SU-DHL-6 (cell line): Measurements from ENCODE around the gene GCN1.

Source experiments
- H2AFZ ChIP-seq: fragments of 200-600 bp; sonication (generic); 2 replicates; pipeline ENCODE4 v1.6.1; 2014; ENCODE audit warnings: low read depth, mild to moderate bottlenecking, moderate library complexity, mixed read lengths, antibody characterized with exemption, low read length; ENCODE audit not compliant: severe bottlenecking
- H3F3A ChIP-seq: fragments of 200-600 bp; shearing (Covaris generic); 2 replicates; pipeline ENCODE4 v1.6.0; 2016; ENCODE audit warnings: antibody characterized with exemption, mild to moderate bottlenecking; ENCODE audit not compliant: insufficient read depth
- H3K27ac ChIP-seq: fragments of 200-600 bp; sonication (generic); 2 replicates; pipeline ENCODE4 v1.5.1; 2016; ENCODE audit warnings: low read depth, mild to moderate bottlenecking, low read length, moderate library complexity, mixed read lengths
- H3K27me3 ChIP-seq: fragments of 200-600 bp; sonication (generic), shearing (Covaris generic); 2 replicates; pipeline ENCODE4 v1.6.0; 2014; ENCODE audit warnings: mild to moderate bottlenecking, low read length
- H3K36me3 ChIP-seq: fragments of 200-600 bp; sonication (generic); 2 replicates; pipeline ENCODE4 v1.6.1; 2014; ENCODE audit warnings: mild to moderate bottlenecking, low read length, mixed read lengths
- H3K4me2 ChIP-seq: fragments of 300-600, 200-600 bp; shearing (Covaris generic), sonication (generic); 2 replicates; pipeline ENCODE4 v1.6.0; 2014; ENCODE audit warnings: low read length, low read depth, mild to moderate bottlenecking; ENCODE audit not compliant: poor library complexity, severe bottlenecking
- H3K4me3 ChIP-seq: fragments of 200-600 bp; sonication (generic); 2 replicates; pipeline ENCODE4 v1.5.1; 2014; ENCODE audit warnings: antibody characterized with exemption, low read length, mild to moderate bottlenecking, mixed read lengths; ENCODE audit not compliant: insufficient read depth, poor library complexity, severe bottlenecking
- H3K79me2 ChIP-seq: fragments of 200-600 bp; sonication (generic); 2 replicates; pipeline ENCODE4 v1.6.1; 2014; ENCODE audit warnings: mild to moderate bottlenecking, low read length, moderate library complexity; ENCODE audit not compliant: insufficient read depth
- H3K9ac ChIP-seq: fragments of 200-600 bp; sonication (generic); 2 replicates; pipeline ENCODE4 v1.7.0; 2014; ENCODE audit warnings: mild to moderate bottlenecking, low read length
- H3K9me2 ChIP-seq: fragments of 200-600 bp; sonication (generic); replicated peaks from 2 replicates; pipeline ENCODE4 v1.6.1; 2014; ENCODE audit warnings: low read length; ENCODE audit not compliant: insufficient read depth
- H3K9me3 ChIP-seq: fragments of 200-600 bp; sonication (generic); 2 replicates; pipeline ENCODE4 v1.6.1; 2014; ENCODE audit warnings: low read length, mixed read lengths; ENCODE audit not compliant: insufficient read depth
- H4K20me1 ChIP-seq: fragments of 200-600 bp; sonication (generic); 2 replicates; pipeline ENCODE4 v1.6.1; 2014; ENCODE audit warnings: low read depth, mild to moderate bottlenecking, antibody characterized with exemption, low read length, moderate library complexity, mixed read lengths
- EZH2phosphoT487 ChIP-seq: fragments of 200-600 bp; sonication (generic), shearing (Covaris generic); conservative IDR thresholded peaks from 2 replicates; pipeline ENCODE4 v1.6.1; 2018; ENCODE audit warnings: mild to moderate bottlenecking, antibody characterized with exemption, low read length, moderate library complexity, mixed read lengths
- TF ChIP-seq, protein P1 (sequence below): fragments of 200-600 bp; sonication (generic); IDR thresholded peaks from one replicate; pipeline ENCODE4 v1.5.1; 2017; ENCODE audit warnings: antibody characterized with exemption, mild to moderate bottlenecking, low read length, moderate library complexity; ENCODE audit not compliant: insufficient read depth, poor library complexity, severe bottlenecking

GCN1 gene

DNA sequence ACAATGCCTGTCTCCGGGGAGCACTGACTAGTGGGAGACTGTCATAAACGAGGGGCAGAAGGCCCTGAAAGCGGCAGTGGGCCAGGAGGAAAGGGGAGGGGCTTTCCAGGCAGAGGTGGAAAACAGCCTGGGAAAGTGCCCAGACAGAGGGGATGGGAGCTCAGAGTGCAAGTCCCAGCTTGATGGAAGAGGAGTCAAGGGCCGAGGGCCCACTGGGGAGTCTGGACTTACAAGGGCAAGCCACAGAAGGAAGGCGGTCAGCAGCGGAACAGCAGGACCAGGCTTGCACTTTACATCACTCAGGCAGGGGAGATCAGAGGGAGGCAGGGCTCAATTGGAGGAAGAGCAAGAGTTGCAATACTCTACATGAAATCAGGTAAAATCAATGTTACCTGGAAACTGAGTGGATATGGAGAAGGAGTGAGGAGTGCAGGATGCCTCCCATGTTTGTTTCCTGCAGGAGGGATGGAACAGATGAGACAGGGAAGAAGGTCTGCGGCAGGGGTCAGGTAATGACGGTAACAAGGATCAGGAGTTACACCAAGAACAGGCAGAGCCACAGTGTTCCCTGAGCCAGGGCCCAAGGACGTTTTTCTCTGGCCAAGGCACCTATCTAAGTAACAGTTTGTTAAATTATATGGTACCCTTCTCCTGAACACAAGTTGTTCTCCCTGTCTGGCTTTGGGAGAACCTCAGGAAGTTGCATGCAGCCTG, 47.2 kb upstream of the GCN1 start:
- Histone ChIP-seq H3K27me3 (no peaks in the 10 kb centered on the region), H3K4me3 (no peak overlapping the region), H3K9me2 (no peaks in the 10 kb centered on the region), H4K20me1 (no peaks in the 10 kb centered on the region), H3K9me3 (no peaks in the 10 kb centered on the region), H3K36me3 (no peaks in the 10 kb centered on the region), H3F3A (no peaks in the 10 kb centered on the region), H3K27ac (no peak overlapping the region), H3K9ac (no peak overlapping the region), H3K79me2 (no peaks in the 10 kb centered on the region), H2AFZ (no peak overlapping the region), H3K4me2 (no peak overlapping the region)
- no peak for TF ChIP-seq EZH2phosphoT487
- TF ChIP-seq, protein P1, sequence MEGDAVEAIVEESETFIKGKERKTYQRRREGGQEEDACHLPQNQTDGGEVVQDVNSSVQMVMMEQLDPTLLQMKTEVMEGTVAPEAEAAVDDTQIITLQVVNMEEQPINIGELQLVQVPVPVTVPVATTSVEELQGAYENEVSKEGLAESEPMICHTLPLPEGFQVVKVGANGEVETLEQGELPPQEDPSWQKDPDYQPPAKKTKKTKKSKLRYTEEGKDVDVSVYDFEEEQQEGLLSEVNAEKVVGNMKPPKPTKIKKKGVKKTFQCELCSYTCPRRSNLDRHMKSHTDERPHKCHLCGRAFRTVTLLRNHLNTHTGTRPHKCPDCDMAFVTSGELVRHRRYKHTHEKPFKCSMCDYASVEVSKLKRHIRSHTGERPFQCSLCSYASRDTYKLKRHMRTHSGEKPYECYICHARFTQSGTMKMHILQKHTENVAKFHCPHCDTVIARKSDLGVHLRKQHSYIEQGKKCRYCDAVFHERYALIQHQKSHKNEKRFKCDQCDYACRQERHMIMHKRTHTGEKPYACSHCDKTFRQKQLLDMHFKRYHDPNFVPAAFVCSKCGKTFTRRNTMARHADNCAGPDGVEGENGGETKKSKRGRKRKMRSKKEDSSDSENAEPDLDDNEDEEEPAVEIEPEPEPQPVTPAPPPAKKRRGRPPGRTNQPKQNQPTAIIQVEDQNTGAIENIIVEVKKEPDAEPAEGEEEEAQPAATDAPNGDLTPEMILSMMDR = no peak

DNA sequence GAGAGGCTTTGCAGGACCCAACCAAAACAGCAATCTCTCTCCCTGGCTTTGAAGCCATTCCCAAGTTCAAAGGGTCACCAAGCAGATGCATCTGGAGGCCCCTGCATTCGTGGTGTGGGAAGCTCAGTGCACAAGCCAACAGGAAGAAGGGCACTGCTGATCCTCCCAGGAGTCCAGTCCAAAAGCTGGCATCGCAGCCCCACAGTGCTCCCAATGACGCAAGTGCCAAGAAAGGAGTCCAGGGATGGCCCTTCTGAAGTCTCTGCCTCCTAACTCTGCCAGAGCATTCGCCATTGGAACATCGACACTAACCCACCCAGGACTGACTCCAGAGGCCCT, 45.9 kb upstream of the GCN1 start:
- H2AFZ ChIP-seq = no peak overlapping the region
- H3K9ac ChIP-seq = no peak overlapping the region
- no peaks in the 10 kb centered on the region for H3K79me2 ChIP-seq
- no peak for TF ChIP-seq EZH2phosphoT487
- TF ChIP-seq, protein P1 = no peak
- H4K20me1 ChIP-seq = no peaks in the 10 kb centered on the region
- H3K9me2 ChIP-seq = no peaks in the 10 kb centered on the region
- no peak overlapping the region for H3K4me2 ChIP-seq
- H3F3A ChIP-seq = no peaks in the 10 kb centered on the region
- no peaks in the 10 kb centered on the region for H3K36me3 ChIP-seq
- no peak overlapping the region for H3K27ac ChIP-seq
- no peaks in the 10 kb centered on the region for H3K9me3 ChIP-seq
- no peak overlapping the region for H3K4me3 ChIP-seq
- H3K27me3 ChIP-seq = no peaks in the 10 kb centered on the region

DNA sequence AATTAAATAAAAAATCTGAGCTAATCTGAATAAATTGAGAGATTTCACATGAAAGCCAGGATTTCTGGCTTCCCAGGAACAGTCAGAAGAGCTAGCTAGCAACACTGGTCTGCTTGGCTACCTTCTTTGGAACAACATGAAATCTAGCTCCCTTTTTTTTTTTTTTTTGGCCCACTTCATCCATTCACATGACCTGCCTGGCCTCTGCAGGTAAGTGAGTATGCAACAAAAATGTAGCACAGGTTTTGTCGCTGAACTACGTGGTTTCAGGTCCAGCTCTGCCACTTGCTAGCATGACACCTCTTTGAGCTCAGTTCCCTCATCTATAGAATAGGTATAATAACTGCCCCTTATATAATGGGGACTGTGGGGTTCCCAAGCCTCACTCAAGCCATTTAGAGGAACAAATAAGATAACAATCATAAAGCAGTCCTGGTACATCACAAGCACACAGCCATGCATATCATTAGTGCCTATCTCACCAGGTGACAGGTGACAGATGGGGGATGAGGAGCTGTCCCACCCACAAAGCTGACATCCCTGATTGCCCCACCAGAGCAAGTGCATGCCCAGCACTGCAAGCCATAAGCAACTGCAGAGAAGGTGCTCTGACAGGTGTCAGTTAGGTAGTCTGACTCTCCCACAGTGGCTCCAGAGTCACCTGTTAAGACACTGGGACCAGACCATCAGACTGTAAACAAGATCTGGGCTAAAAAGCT, 45.4 kb upstream of the GCN1 start:
- Histone ChIP-seq H3K4me3 (no peak overlapping the region), H3K9ac (no peak overlapping the region), H3K79me2 (no peaks in the 10 kb centered on the region), H3K4me2 (no peak overlapping the region), H3K27ac (no peak overlapping the region), H3K27me3 (no peaks in the 10 kb centered on the region), H3K9me3 (no peaks in the 10 kb centered on the region), H4K20me1 (no peaks in the 10 kb centered on the region), H3K36me3 (no peaks in the 10 kb centered on the region), H3F3A (no peaks in the 10 kb centered on the region), H2AFZ (no peak overlapping the region), H3K9me2 (no peaks in the 10 kb centered on the region)
- TF ChIP-seq, protein P1 = no peak
- TF ChIP-seq EZH2phosphoT487 = no peak
